ENCODE measurements around the gene ENPP1.

Gene ENPP1

DNA sequence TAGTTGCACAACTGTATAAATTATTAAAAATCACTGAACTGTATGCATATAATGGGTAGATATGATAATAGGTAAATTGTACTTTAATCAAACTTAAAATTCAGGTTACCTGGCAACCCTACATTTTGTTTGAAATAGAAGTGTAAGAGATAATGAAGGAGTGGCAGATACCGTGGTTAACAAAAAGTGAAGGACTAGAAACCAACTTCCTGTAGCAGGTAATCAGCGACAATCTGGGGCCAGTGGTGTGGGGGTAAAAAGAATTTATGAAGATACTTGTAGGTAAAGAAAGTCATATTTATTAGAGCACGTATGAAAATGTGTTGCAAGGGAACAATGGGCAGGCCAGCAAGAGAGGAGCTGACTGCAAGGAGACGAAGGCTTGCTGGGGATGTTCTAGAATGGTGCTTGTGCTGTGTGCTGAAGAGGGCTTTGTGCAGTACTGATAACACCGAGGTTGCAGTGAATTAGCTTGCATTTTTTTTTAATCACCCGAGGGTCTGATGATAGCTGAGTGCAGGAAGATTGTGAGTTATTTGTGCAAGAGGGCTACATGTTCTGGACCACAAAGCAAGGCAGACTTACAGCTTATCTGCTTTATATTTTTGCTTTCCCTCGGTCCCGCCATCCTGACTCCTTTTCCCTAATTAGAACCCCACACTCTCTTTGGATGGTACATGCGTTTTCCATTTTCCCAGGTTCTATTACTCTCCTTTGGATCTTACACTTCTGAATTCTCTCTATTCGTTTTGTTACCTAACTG is 4.6 kb upstream of the ENPP1 start:
- CTCF ChIA-PET, result interaction anchor here (0.6 kb wide), 1 partner anchor 477 kb away, joined by 4 read pairs; no protein-coding TSS in a partner anchor
- POLR2A ChIA-PET, result no interaction called here
- DNase-seq (ENCODE audit: low read depth, low spot score), result no peak
- no peak overlapping the region for H3K4me3 ChIP-seq (ENCODE audit: low read depth, low read length)
- TF ChIP-seq, protein P1, sequence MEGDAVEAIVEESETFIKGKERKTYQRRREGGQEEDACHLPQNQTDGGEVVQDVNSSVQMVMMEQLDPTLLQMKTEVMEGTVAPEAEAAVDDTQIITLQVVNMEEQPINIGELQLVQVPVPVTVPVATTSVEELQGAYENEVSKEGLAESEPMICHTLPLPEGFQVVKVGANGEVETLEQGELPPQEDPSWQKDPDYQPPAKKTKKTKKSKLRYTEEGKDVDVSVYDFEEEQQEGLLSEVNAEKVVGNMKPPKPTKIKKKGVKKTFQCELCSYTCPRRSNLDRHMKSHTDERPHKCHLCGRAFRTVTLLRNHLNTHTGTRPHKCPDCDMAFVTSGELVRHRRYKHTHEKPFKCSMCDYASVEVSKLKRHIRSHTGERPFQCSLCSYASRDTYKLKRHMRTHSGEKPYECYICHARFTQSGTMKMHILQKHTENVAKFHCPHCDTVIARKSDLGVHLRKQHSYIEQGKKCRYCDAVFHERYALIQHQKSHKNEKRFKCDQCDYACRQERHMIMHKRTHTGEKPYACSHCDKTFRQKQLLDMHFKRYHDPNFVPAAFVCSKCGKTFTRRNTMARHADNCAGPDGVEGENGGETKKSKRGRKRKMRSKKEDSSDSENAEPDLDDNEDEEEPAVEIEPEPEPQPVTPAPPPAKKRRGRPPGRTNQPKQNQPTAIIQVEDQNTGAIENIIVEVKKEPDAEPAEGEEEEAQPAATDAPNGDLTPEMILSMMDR (IDR thresholded peaks at IDR 0.05; ENCODE audit: insufficient read depth, low read length, missing control alignments), result no peak

DNA sequence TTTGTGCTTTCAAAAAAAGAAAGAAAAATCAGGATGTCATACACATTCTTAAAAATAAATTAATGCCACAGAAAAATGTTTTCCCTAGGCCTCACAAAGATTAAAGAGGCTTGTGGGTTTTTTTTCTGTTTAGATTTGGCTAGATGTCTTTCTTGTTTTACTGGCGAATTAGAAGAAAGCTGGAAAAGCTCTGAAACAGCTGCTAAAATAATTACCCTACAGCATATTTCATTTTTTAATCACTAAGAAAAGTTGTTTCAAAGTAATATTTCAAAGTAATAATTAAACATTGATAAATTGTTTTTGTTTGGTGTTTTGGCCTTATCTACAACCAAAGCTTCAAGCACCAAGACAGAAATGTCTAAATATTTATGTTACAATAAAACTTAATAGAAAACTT is 3.7 kb upstream of the ENPP1 start:
- POLR2A ChIA-PET, result no interaction called here
- DNase-seq (ENCODE audit: low read depth, low spot score), result no peak
- TF ChIP-seq, protein P1 (IDR thresholded peaks at IDR 0.05; ENCODE audit: insufficient read depth, low read length, missing control alignments), result no peak
- CTCF ChIA-PET, result no interaction called here
- H3K4me3 ChIP-seq (ENCODE audit: low read depth, low read length), result no peak overlapping the region

DNA sequence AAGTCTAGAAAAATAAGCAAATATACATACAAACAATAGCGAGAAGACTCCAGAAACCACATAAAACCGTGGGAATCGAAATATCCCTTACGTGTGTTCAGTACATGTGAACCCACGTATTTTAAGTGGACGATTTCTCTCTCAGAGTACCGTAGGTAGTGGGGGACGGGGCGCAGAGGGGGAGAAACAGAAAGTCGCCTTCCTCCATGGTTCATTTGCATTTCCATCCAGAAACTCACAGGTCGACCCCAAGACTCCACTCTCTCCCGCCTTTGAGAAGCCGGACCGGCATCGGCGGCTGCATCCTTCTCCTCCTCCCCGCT is 538 bp upstream of the ENPP1 start:
- POLR2A ChIA-PET, result no interaction called here
- CTCF ChIA-PET, result interaction anchor here (1.4 kb wide), 1 partner anchor 103 kb away, joined by 3 read pairs; no protein-coding TSS in a partner anchor
- peak overlapping the region; percentile 65 for H3K4me3 ChIP-seq (ENCODE audit: low read depth, low read length)
- DNase-seq (ENCODE audit: low read depth, low spot score), result no peak
- TF ChIP-seq, protein P1 (IDR thresholded peaks at IDR 0.05; ENCODE audit: insufficient read depth, low read length, missing control alignments), result no peak

DNA sequence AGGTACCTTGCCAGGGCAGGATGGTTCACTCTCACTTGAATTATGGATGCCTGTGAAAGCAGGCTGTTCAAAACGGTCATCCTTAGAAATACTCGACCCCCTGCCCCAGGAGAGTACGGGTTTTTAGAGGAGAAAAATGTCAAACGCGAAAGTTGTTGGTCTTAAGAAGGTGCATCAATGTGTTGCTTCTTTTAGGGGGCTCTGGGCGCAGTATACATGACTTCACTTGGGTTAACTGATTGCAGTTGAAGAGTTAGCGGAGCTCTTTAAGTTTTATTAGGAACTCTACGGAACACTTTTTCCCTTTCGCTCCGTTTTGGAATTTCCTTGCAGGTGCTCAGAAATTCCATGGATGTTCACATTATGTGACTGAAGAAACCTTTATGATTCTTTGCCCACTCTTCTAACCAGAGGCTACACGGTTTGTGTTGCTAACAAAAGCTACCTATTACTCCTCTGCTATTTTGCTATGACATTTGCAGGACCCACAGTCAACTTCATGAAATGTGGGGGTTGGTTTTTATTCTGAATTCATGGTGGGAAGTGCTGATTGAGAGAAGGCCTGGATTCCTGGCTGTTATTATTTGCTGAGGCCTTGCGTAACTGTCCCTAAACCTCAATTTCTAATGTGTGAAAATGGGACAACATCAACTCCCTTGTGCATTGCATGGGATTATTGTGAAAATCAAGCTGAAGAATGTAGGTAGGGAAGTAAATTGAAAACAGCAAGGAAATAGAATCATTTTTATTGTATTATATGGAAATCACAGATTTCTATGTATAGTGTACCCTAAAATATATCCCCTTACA is 845 bp downstream of the ENPP1 start:
- peak overlapping the region; percentile 65 for H3K4me3 ChIP-seq (ENCODE audit: low read depth, low read length)
- ChIA-PET POLR2A (no interaction called here), CTCF (interaction anchor here (1.3 kb wide), 1 partner anchor 113 kb away, joined by 5 read pairs; no protein-coding TSS in a partner anchor)
- TF ChIP-seq, protein P1 (IDR thresholded peaks at IDR 0.05; ENCODE audit: insufficient read depth, low read length, missing control alignments), result no peak
- DNase-seq (ENCODE audit: low read depth, low spot score), result no peak

DNA sequence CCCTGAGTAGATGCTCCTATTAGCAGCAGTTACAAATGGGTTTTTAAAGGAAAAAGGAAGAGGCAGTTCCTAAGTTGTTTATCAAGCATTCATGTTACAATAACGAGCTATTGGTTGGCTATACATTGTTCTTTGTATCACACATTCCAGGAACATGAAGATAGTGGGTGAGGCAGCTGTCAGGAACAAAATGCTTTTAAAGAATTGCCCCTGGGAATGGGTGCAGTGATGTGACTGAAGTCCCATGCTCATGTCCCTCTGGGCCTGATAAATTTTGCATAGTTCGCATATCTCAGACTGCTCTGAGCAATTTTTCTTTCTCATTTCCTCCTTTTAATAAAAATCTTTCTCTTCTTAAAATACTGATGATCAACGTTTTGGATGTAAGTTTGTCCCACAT is 3.7 kb downstream of the ENPP1 start:
- no peak for DNase-seq (ENCODE audit: low read depth, low spot score)
- ChIA-PET CTCF (interaction anchor here (1.2 to 2.1 kb wide), 3 partner anchors 12 to 116 kb away, joined by 4 to 9 read pairs (median 7); no protein-coding TSS in a partner anchor), POLR2A (no interaction called here)
- TF ChIP-seq, protein P1 (IDR thresholded peaks at IDR 0.05; ENCODE audit: insufficient read depth, low read length, missing control alignments), result no peak
- H3K4me3 ChIP-seq (ENCODE audit: low read depth, low read length), result no peak overlapping the region

DNA sequence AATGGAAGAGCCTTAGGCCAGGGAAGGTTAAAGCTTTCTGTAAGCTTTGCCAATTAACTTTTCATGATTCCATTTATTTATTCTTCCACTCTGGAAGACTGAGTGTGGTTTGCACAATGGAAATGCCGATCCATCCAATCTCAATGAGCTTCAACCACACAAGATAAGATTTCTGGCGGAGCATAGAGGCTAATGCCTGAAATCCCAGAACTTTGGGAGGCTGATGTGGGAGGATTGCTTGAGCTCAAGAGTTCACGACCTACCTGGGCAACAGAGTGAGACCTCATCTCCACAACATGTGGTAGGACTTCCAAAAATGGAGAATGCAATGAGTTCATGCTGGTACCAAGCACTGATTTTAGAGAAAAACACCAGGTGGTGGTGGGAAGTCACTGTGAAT is 6.2 kb downstream of the ENPP1 start:
- DNase-seq (ENCODE audit: low read depth, low spot score), result no peak
- TF ChIP-seq, protein P1 (IDR thresholded peaks at IDR 0.05; ENCODE audit: insufficient read depth, low read length, missing control alignments), result no peak
- H3K4me3 ChIP-seq (ENCODE audit: low read depth, low read length), result no peak overlapping the region
- POLR2A ChIA-PET, result no interaction called here
- CTCF ChIA-PET, result interaction anchor here (0.6 to 1.5 kb wide), 4 partner anchors 12 to 185 kb away, joined by 3 to 7 read pairs (median 3); no protein-coding TSS in a partner anchor
